ENCODE results near the gene BBS9.

BBS9 gene

DNA sequence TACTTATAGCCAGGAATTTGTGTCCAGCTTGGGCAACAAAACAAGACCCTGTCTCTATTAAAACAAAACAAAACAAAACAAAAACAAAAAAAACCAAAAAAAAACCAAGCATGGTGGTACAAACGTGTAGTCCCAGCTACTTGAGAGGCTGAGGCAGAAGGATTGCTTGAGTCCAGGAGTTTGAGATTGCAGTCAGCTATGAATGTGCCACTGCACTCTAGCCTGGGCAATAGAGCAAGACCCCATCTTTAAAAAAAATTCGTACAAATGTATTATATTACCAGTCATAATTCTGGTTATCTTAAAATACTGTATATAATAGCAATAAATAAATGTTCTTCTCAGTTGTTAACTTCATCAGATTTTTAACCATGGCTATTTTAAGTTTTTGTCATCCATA, 2.3 kb upstream of the BBS9 start:
- TF ChIP-seq, protein P1, sequence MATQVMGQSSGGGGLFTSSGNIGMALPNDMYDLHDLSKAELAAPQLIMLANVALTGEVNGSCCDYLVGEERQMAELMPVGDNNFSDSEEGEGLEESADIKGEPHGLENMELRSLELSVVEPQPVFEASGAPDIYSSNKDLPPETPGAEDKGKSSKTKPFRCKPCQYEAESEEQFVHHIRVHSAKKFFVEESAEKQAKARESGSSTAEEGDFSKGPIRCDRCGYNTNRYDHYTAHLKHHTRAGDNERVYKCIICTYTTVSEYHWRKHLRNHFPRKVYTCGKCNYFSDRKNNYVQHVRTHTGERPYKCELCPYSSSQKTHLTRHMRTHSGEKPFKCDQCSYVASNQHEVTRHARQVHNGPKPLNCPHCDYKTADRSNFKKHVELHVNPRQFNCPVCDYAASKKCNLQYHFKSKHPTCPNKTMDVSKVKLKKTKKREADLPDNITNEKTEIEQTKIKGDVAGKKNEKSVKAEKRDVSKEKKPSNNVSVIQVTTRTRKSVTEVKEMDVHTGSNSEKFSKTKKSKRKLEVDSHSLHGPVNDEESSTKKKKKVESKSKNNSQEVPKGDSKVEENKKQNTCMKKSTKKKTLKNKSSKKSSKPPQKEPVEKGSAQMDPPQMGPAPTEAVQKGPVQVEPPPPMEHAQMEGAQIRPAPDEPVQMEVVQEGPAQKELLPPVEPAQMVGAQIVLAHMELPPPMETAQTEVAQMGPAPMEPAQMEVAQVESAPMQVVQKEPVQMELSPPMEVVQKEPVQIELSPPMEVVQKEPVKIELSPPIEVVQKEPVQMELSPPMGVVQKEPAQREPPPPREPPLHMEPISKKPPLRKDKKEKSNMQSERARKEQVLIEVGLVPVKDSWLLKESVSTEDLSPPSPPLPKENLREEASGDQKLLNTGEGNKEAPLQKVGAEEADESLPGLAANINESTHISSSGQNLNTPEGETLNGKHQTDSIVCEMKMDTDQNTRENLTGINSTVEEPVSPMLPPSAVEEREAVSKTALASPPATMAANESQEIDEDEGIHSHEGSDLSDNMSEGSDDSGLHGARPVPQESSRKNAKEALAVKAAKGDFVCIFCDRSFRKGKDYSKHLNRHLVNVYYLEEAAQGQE (IDR thresholded peaks at IDR 0.05; ENCODE audit: insufficient read depth in 1 of 2, low read depth in 2 of 2, low read length in 2 of 2), result no peak
- TF ChIP-seq SIN3A (IDR thresholded peaks at IDR 0.05; ENCODE audit: borderline replicate concordance, insufficient read depth, low read length) (no peak), FOXP2 (optimal IDR thresholded peaks at IDR 0.05; ENCODE audit: borderline replicate concordance, extremely low read depth, extremely low read length, insufficient read depth) (no peak), POLR2AphosphoS5 (IDR thresholded peaks at IDR 0.05; ENCODE audit: low read depth, low read length) (no peak), TAF1 (IDR thresholded peaks at IDR 0.05; ENCODE audit: borderline replicate concordance, insufficient read depth, low read length) (no peak)

DNA sequence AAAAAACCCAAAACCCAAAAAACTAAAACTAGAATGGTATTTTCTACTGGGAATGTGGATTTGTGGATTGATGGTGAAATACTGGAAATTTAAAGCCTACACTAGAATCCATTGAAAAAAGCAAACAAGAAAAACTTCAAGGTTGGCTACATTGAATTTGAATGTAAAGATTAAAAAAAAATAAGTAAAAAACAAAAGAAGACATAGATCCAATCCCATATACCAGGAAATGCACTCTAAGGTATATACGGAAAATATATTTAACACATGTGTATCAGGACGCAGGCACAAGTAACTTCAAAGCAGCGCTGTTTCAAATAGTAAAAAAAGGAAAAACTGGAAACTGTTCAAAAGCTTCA, 754 bp upstream of the BBS9 start:
- TF ChIP-seq, protein P1 (IDR thresholded peaks at IDR 0.05; ENCODE audit: insufficient read depth in 1 of 2, low read depth in 2 of 2, low read length in 2 of 2), result no peak
- TF ChIP-seq FOXP2 (optimal IDR thresholded peaks at IDR 0.05; ENCODE audit: borderline replicate concordance, extremely low read depth, extremely low read length, insufficient read depth) (no peak), SIN3A (IDR thresholded peaks at IDR 0.05; ENCODE audit: borderline replicate concordance, insufficient read depth, low read length) (no peak), POLR2AphosphoS5 (IDR thresholded peaks at IDR 0.05; ENCODE audit: low read depth, low read length) (no peak), TAF1 (IDR thresholded peaks at IDR 0.05; ENCODE audit: borderline replicate concordance, insufficient read depth, low read length) (no peak)

DNA sequence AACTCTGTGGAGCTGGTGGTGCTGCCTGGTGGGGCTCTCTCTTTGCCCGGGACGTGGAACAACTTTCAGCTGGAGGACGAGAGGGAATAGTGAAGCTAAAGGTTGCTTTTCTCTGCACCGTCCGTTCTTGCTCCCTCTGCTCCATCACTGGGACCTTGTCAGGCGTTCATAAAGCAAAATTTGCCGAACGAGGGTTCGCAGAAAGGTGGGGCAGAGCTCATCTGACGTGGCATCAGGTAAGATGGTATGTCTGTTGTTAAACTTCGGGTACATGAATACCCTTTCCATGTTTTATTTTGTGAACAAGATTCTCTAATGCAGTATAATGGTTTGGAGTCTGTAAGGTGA, 416 bp downstream of the BBS9 start:
- TF ChIP-seq FOXP2 (optimal IDR thresholded peaks at IDR 0.05; ENCODE audit: borderline replicate concordance, extremely low read depth, extremely low read length, insufficient read depth), result no peak
- TF ChIP-seq TAF1 (IDR thresholded peaks at IDR 0.05; ENCODE audit: borderline replicate concordance, insufficient read depth, low read length), result no peak
- TF ChIP-seq POLR2AphosphoS5 (IDR thresholded peaks at IDR 0.05; ENCODE audit: low read depth, low read length), result no peak
- TF ChIP-seq, protein P1 (IDR thresholded peaks at IDR 0.05; ENCODE audit: insufficient read depth in 1 of 2, low read depth in 2 of 2, low read length in 2 of 2), result no peak
- TF ChIP-seq SIN3A (IDR thresholded peaks at IDR 0.05; ENCODE audit: borderline replicate concordance, insufficient read depth, low read length), result no peak

DNA sequence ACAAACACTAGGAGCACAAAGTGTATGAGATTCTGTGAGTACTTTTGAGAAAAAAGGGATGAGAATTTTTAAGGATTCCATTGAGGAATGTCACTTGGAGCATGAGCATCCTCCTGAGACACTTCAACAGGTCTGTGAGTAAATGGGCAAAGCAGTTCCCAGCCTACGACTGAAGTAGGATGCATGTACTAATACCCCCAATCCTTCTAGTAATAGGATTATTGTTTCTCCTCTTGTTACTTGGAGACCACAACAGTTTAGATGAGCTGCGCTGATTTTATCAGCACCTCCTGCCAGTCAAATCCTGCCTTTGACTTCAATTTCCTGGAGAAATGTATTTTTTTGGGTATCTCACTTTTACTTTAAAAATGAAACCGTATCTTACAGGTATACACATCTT, 820 bp downstream of the BBS9 start:
- no peak for TF ChIP-seq SIN3A (IDR thresholded peaks at IDR 0.05; ENCODE audit: borderline replicate concordance, insufficient read depth, low read length)
- no peak for TF ChIP-seq POLR2AphosphoS5 (IDR thresholded peaks at IDR 0.05; ENCODE audit: low read depth, low read length)
- TF ChIP-seq TAF1 (IDR thresholded peaks at IDR 0.05; ENCODE audit: borderline replicate concordance, insufficient read depth, low read length), result no peak
- TF ChIP-seq, protein P1 (IDR thresholded peaks at IDR 0.05; ENCODE audit: insufficient read depth in 1 of 2, low read depth in 2 of 2, low read length in 2 of 2), result no peak
- TF ChIP-seq FOXP2 (optimal IDR thresholded peaks at IDR 0.05; ENCODE audit: borderline replicate concordance, extremely low read depth, extremely low read length, insufficient read depth), result no peak

DNA sequence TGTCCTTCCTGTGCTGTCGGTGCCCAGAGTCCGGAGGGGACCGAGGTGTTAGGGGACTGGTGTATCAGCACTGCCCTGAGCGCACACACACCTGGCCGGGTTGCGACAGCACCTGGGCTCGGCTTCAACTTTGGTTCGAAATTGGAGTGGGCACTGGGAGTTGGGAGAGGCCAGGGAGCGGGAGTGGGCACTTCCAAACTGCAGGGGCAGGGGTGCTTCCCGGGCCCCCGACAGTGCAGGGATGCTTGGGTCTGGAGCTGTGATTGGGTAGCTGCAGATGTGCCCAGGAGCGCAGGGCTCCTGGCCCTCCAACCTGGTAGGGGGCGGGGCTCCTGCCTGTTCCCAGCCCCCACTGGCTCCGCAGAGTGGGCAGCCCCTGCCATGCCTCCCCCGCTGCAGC, 7.7 kb downstream of the BBS9 start:
- TF ChIP-seq SIN3A (IDR thresholded peaks at IDR 0.05; ENCODE audit: borderline replicate concordance, insufficient read depth, low read length) (no peak), FOXP2 (optimal IDR thresholded peaks at IDR 0.05; ENCODE audit: borderline replicate concordance, extremely low read depth, extremely low read length, insufficient read depth) (no peak), TAF1 (IDR thresholded peaks at IDR 0.05; ENCODE audit: borderline replicate concordance, insufficient read depth, low read length) (no peak), POLR2AphosphoS5 (IDR thresholded peaks at IDR 0.05; ENCODE audit: low read depth, low read length) (no peak)
- TF ChIP-seq, protein P1 (IDR thresholded peaks at IDR 0.05; ENCODE audit: insufficient read depth in 1 of 2, low read depth in 2 of 2, low read length in 2 of 2), result no peak
